GM23338 (cell line): ENCODE results near the gene PGBD5. TPM values are rescaled to one million over a fixed set of nuclear protein-coding genes. Genes with fewer than 3 reads are reported as not detected.

ENCODE experiments used
- ATAC-seq: fragments of 200-7000 bp; cut with Tn5 transposase; 3 replicates; pipeline ENCODE4 v1.9.1; 2020
- DNase-seq: peaks from one replicate; pipeline ENCODE4 v3.0.0-alpha.2; 2015; ENCODE audit warnings: low spot score
- H2AFZ ChIP-seq: fragments of 200-600 bp; sonication (generic); 2 replicates; pipeline ENCODE4 v1.8.0; 2016; ENCODE audit warnings: antibody characterized with exemption, mild to moderate bottlenecking, moderate library complexity
- H3F3A ChIP-seq: fragments of 200-600 bp; sonication (generic); replicated peaks from 2 replicates; pipeline ENCODE4 v1.8.0; 2017; ENCODE audit warnings: antibody characterized with exemption, mixed run types, low read depth
- H3K27ac ChIP-seq: fragments of 200-600 bp; sonication (generic); 2 replicates; pipeline ENCODE4 v1.6.1; 2016; ENCODE audit warnings: low read depth
- H3K27me3 ChIP-seq: fragments of 200-600 bp; sonication (generic); 2 replicates; pipeline ENCODE4 v1.8.0; 2016; ENCODE audit warnings: mild to moderate bottlenecking, mixed run types, moderate library complexity; ENCODE audit not compliant: insufficient read depth
- H3K36me3 ChIP-seq: fragments of 200-600 bp; sonication (generic); 2 replicates; pipeline ENCODE4 v1.8.0; 2016; ENCODE audit warnings: mild to moderate bottlenecking; ENCODE audit not compliant: insufficient read depth
- H3K4me1 ChIP-seq: fragments of 200-600 bp; sonication (generic); 2 replicates; pipeline ENCODE4 v1.8.0; 2016; ENCODE audit warnings: mild to moderate bottlenecking, moderate library complexity; ENCODE audit not compliant: insufficient read depth
- H3K4me2 ChIP-seq: fragments of 200-600 bp; sonication (generic); 2 replicates; pipeline ENCODE4 v1.7.1; 2017; ENCODE audit warnings: mixed run types
- H3K4me3 ChIP-seq: fragments of 200-600 bp; sonication (generic); 2 replicates; pipeline ENCODE4 v1.6.1; 2016; ENCODE audit warnings: mixed run types
- H3K79me2 ChIP-seq: fragments of 200-600 bp; sonication (generic); replicated peaks from 2 replicates; pipeline ENCODE4 v1.8.0; 2017; ENCODE audit warnings: mild to moderate bottlenecking; ENCODE audit not compliant: insufficient read depth
- H3K9me2 ChIP-seq: fragments of 200-600 bp; sonication (generic); 2 replicates; pipeline ENCODE4 v1.8.0; 2017; ENCODE audit not compliant: insufficient read depth
- H4K20me1 ChIP-seq: fragments of 200-600 bp; sonication (generic); replicated peaks from 2 replicates; pipeline ENCODE4 v1.8.0; 2017; ENCODE audit warnings: mild to moderate bottlenecking; ENCODE audit not compliant: insufficient read depth
- H3K27ac Mint-ChIP-seq: 2 replicates; pipeline ENCODE4 v1.8.0; 2020; ENCODE audit warnings: inconsistent platforms, mild to moderate bottlenecking, moderate library complexity, mixed read lengths
- H3K27me3 Mint-ChIP-seq: 3 replicates; pipeline ENCODE4 v1.8.0; 2022; ENCODE audit warnings: low read depth, mild to moderate bottlenecking, moderate library complexity, mixed read lengths, inconsistent platforms; ENCODE audit not compliant: insufficient read depth, poor library complexity
- H3K36me3 Mint-ChIP-seq: 3 replicates; pipeline ENCODE4 v1.8.0; 2021; ENCODE audit warnings: low read depth, mild to moderate bottlenecking, inconsistent platforms, moderate library complexity, mixed read lengths
- H3K4me1 Mint-ChIP-seq: 3 replicates; pipeline ENCODE4 v1.8.0; 2020; ENCODE audit warnings: mild to moderate bottlenecking, inconsistent platforms, mixed read lengths
- H3K4me3 Mint-ChIP-seq: 3 replicates; pipeline ENCODE4 v1.8.0; 2021; ENCODE audit warnings: moderate library complexity, mild to moderate bottlenecking, inconsistent platforms, mixed read lengths
- H3K9me3 Mint-ChIP-seq: 3 replicates; pipeline ENCODE4 v1.8.0; 2020; ENCODE audit warnings: moderate library complexity, mild to moderate bottlenecking, inconsistent platforms, mixed read lengths
- CREB1 ChIP-seq: fragments of 250-450 bp; sonication (Bioruptor Pico); IDR thresholded peaks from 2 replicates; pipeline ENCODE4 v1.5.0; 2020; ENCODE audit warnings: low read depth, mild to moderate bottlenecking, moderate library complexity
- JUNB ChIP-seq: IDR thresholded peaks from one replicate; pipeline ENCODE4 v1.6.1; 2016; ENCODE audit warnings: antibody characterized with exemption; ENCODE audit not compliant: unreplicated experiment
- POLR2AphosphoS5 ChIP-seq: IDR thresholded peaks from 2 replicates; pipeline ENCODE4 v1.6.1; 2016; ENCODE audit warnings: antibody characterized with exemption, low read depth
- polyA plus RNA-seq: library from polyadenylated mRNA; unstranded; fragments of >200 nt; fragmentation: Nextera tagmentation; extraction: Ambion mirVana; gene quantifications from 2 replicates; pipeline ENCODE4 v1.2.1, GENCODE V29; 2016
- total RNA-seq: library from RNA; depleted of rRNA; stranded (reverse); fragments of >200 nt; shearing (Covaris generic); gene quantifications from 2 replicates; pipeline ENCODE4 v1.2.3, GENCODE V29; 2014
- TF ChIP-seq, protein P1 (sequence below): IDR thresholded peaks from 2 replicates; pipeline ENCODE4 v1.6.1; 2016; ENCODE audit warnings: antibody characterized with exemption
- TF ChIP-seq, protein P2 (sequence below): fragments of 250-450 bp; sonication (Bioruptor Pico); IDR thresholded peaks from 2 replicates; pipeline ENCODE4 v1.5.0; 2020; ENCODE audit warnings: mild to moderate bottlenecking, moderate library complexity
- TF ChIP-seq, protein P3 (sequence below): IDR thresholded peaks from one replicate; pipeline ENCODE4 v1.6.1; 2018; ENCODE audit warnings: antibody characterized with exemption; ENCODE audit not compliant: unreplicated experiment

Gene PGBD5
- total and polyA plus RNA-seq, 2 experiments from 2014 or later = 3.4 to 16.6 TPM

DNA sequence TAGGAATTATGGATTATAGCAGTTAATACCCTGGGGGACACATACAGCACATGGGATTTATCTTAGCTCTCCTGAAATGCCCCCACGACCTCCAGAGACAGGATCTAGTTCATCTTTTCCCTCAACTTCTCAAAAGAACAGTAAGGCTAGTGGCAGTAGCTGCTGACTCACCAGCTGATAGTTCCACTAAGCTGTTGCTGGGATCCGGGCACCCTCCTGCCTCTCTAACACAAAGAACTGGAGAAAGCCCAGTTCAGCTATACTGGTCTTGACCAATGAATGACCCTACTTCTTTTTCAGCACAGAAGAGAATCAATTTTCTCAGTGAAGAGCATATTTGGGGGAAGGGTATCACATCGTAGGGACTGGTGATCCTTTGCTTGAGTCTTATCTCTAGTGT lies 84.1 kb downstream of the PGBD5 start (continued):
- TF ChIP-seq, protein P1, sequence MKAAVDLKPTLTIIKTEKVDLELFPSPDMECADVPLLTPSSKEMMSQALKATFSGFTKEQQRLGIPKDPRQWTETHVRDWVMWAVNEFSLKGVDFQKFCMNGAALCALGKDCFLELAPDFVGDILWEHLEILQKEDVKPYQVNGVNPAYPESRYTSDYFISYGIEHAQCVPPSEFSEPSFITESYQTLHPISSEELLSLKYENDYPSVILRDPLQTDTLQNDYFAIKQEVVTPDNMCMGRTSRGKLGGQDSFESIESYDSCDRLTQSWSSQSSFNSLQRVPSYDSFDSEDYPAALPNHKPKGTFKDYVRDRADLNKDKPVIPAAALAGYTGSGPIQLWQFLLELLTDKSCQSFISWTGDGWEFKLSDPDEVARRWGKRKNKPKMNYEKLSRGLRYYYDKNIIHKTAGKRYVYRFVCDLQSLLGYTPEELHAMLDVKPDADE = no peak
- TF ChIP-seq, protein P2, sequence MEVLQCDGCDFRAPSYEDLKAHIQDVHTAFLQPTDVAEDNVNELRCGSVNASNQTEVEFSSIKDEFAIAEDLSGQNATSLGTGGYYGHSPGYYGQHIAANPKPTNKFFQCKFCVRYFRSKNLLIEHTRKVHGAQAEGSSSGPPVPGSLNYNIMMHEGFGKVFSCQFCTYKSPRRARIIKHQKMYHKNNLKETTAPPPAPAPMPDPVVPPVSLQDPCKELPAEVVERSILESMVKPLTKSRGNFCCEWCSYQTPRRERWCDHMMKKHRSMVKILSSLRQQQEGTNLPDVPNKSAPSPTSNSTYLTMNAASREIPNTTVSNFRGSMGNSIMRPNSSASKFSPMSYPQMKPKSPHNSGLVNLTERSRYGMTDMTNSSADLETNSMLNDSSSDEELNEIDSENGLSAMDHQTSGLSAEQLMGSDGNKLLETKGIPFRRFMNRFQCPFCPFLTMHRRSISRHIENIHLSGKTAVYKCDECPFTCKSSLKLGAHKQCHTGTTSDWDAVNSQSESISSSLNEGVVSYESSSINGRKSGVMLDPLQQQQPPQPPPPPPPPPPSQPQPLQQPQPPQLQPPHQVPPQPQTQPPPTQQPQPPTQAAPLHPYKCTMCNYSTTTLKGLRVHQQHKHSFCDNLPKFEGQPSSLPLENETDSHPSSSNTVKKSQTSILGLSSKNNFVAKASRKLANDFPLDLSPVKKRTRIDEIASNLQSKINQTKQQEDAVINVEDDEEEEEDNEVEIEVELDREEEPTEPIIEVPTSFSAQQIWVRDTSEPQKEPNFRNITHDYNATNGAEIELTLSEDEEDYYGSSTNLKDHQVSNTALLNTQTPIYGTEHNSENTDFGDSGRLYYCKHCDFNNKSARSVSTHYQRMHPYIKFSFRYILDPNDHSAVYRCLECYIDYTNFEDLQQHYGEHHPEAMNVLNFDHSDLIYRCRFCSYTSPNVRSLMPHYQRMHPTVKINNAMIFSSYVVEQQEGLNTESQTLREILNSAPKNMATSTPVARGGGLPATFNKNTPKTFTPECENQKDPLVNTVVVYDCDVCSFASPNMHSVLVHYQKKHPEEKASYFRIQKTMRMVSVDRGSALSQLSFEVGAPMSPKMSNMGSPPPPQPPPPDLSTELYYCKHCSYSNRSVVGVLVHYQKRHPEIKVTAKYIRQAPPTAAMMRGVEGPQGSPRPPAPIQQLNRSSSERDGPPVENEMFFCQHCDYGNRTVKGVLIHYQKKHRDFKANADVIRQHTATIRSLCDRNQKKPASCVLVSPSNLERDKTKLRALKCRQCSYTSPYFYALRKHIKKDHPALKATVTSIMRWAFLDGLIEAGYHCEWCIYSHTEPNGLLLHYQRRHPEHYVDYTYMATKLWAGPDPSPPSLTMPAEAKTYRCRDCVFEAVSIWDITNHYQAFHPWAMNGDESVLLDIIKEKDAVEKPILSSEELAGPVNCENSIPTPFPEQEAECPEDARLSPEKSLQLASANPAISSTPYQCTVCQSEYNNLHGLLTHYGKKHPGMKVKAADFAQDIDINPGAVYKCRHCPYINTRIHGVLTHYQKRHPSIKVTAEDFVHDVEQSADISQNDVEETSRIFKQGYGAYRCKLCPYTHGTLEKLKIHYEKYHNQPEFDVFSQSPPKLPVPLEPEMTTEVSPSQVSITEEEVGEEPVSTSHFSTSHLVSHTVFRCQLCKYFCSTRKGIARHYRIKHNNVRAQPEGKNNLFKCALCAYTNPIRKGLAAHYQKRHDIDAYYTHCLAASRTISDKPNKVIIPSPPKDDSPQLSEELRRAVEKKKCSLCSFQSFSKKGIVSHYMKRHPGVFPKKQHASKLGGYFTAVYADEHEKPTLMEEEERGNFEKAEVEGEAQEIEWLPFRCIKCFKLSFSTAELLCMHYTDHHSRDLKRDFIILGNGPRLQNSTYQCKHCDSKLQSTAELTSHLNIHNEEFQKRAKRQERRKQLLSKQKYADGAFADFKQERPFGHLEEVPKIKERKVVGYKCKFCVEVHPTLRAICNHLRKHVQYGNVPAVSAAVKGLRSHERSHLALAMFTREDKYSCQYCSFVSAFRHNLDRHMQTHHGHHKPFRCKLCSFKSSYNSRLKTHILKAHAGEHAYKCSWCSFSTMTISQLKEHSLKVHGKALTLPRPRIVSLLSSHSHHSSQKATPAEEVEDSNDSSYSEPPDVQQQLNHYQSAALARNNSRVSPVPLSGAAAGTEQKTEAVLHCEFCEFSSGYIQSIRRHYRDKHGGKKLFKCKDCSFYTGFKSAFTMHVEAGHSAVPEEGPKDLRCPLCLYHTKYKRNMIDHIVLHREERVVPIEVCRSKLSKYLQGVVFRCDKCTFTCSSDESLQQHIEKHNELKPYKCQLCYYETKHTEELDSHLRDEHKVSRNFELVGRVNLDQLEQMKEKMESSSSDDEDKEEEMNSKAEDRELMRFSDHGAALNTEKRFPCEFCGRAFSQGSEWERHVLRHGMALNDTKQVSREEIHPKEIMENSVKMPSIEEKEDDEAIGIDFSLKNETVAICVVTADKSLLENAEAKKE (CRISPR knock-in tag) = no peak
- no peak for TF ChIP-seq CREB1
- no peak for TF ChIP-seq POLR2AphosphoS5

DNA sequence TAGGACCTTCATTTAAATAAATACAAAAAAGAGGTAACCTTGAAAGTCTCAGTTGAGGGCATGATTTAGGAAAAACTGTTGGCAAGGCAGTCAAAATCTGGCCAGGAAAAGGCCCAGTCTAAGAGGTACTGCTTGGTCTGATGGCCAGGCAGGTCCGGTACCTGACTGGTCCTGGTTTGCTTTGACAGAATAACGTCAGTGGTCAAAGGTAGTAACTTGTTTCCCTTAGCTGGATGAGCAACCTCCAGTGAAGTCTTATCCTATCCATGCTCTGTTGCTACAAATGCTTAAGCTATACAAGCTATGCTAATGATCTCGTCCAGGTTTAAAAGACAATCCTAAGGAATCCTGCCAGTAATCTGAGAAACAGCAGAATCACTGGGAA lies 85.0 kb downstream of the PGBD5 start:
- TF ChIP-seq POLR2AphosphoS5 = no peak
- TF ChIP-seq JUNB = no peak
- TF ChIP-seq, protein P3, sequence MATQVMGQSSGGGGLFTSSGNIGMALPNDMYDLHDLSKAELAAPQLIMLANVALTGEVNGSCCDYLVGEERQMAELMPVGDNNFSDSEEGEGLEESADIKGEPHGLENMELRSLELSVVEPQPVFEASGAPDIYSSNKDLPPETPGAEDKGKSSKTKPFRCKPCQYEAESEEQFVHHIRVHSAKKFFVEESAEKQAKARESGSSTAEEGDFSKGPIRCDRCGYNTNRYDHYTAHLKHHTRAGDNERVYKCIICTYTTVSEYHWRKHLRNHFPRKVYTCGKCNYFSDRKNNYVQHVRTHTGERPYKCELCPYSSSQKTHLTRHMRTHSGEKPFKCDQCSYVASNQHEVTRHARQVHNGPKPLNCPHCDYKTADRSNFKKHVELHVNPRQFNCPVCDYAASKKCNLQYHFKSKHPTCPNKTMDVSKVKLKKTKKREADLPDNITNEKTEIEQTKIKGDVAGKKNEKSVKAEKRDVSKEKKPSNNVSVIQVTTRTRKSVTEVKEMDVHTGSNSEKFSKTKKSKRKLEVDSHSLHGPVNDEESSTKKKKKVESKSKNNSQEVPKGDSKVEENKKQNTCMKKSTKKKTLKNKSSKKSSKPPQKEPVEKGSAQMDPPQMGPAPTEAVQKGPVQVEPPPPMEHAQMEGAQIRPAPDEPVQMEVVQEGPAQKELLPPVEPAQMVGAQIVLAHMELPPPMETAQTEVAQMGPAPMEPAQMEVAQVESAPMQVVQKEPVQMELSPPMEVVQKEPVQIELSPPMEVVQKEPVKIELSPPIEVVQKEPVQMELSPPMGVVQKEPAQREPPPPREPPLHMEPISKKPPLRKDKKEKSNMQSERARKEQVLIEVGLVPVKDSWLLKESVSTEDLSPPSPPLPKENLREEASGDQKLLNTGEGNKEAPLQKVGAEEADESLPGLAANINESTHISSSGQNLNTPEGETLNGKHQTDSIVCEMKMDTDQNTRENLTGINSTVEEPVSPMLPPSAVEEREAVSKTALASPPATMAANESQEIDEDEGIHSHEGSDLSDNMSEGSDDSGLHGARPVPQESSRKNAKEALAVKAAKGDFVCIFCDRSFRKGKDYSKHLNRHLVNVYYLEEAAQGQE = no peak
- H3K4me1 Mint-ChIP-seq = peaks cover 7% of the 10 kb centered on the region; the same call in 1 of the 3 replicates
- H3K36me3 Mint-ChIP-seq = peaks cover 32% of the 10 kb centered on the region
- no peaks in the 10 kb centered on the region; the same call in 1 of the 2 replicates for H3K36me3 ChIP-seq
- H2AFZ ChIP-seq = no peak overlapping the region
- no peak overlapping the region for H3K27ac Mint-ChIP-seq
- no peak overlapping the region for H3K4me3 Mint-ChIP-seq
- no peaks in the 10 kb centered on the region for H3F3A ChIP-seq
- H3K4me3 ChIP-seq = no peak overlapping the region
- ATAC-seq = no peak
- H3K27me3 ChIP-seq = no peaks in the 10 kb centered on the region
- H3K9me2 ChIP-seq = no peaks in the 10 kb centered on the region
- no peaks in the 10 kb centered on the region for H3K4me1 ChIP-seq
- no peaks in the 10 kb centered on the region for H3K9me3 Mint-ChIP-seq
- peaks cover 6% of the 10 kb centered on the region for H3K27me3 Mint-ChIP-seq
- H3K27ac ChIP-seq = no peak overlapping the region
- no peak for DNase-seq
- peaks cover 4% of the 10 kb centered on the region for H4K20me1 ChIP-seq
- no peak overlapping the region for H3K4me2 ChIP-seq
- H3K79me2 ChIP-seq = no peaks in the 10 kb centered on the region
